BJ (cell line): ENCODE results near the gene IL2RG. TPM values are rescaled to one million over a fixed set of nuclear protein-coding genes. Genes with fewer than 3 reads are reported as not detected.

ENCODE experiments used
- CTCF ChIA-PET: fragments of 350-600 bp; formaldehyde crosslinking; extraction: SDS; loops from one replicate; lab custom pipeline; 2021; ENCODE audit warnings: antibody characterized with exemption, inconsistent platforms; lab: Yijun Ruan, JAX
- POLR2A ChIA-PET: fragments of 300-600 bp; sonication (Branson Sonifier 250); formaldehyde crosslinking; extraction: SDS; loops from one replicate; lab custom pipeline; 2021; ENCODE audit warnings: antibody characterized with exemption; lab: Charles Lee
- DNase-seq: peaks from one replicate; pipeline ENCODE4 v3.0.0-alpha.2; 2011; ENCODE audit warnings: low read depth
- H3K27me3 ChIP-seq: 2 replicates; pipeline ENCODE4 v1.6.0; 2011; ENCODE audit warnings: low read length; ENCODE audit not compliant: control insufficient read depth, insufficient read depth
- H3K36me3 ChIP-seq: 2 replicates; pipeline ENCODE4 v1.5.1; 2011; ENCODE audit warnings: low read length; ENCODE audit not compliant: control insufficient read depth, insufficient read depth
- H3K4me3 ChIP-seq: 2 replicates; pipeline ENCODE4 v1.5.1; 2011; ENCODE audit warnings: low read depth, mild to moderate bottlenecking, control low read depth, low read length
- CTCF ChIP-seq: IDR thresholded peaks from 2 replicates; pipeline ENCODE4 v1.5.1; 2011; ENCODE audit warnings: low read depth, mild to moderate bottlenecking, control low read depth, inconsistent platforms, low read length, moderate library complexity; ENCODE audit not compliant: insufficient read depth
- polyA plus RNA-seq: library from polyadenylated mRNA; depleted of rRNA; stranded (reverse); fragments of >200 nt; gene quantifications from 2 replicates; pipeline ENCODE4 v1.2.3, GENCODE V29; 2011

The IL2RG gene
- polyA plus RNA-seq, 1 experiment, result 0.13 TPM

- no peak for DNase-seq
- ChIA-PET CTCF (no interaction called here), POLR2A (no interaction called here)
- TF ChIP-seq CTCF, result no peak
- Histone ChIP-seq H3K4me3 (no peak overlapping the region), H3K36me3 (no peaks in the 10 kb centered on the region), H3K27me3 (no peaks in the 10 kb centered on the region)
Observed at GRCh38 chrX:71081330-71082123, 29.9 kb downstream of the IL2RG start.

- DNase-seq, result no peak
- POLR2A ChIA-PET, result no interaction called here
- Histone ChIP-seq H3K4me3 (no peak overlapping the region), H3K36me3 (no peaks in the 10 kb centered on the region), H3K27me3 (no peaks in the 10 kb centered on the region)
- CTCF ChIA-PET, result interaction anchor here (0.5 kb wide), 1 partner anchor 145 kb away, joined by 3 read pairs; no protein-coding TSS in a partner anchor
- no peak for TF ChIP-seq CTCF
Observed at GRCh38 chrX:71070531-71070930, 40.8 kb downstream of the IL2RG start.

GRCh38 chrX:71068044-71068918, 43.1 kb downstream of the IL2RG start, which contains the start of gene SNX12:
Gene SNX12, minus strand, starts transcription at chrX:71068334. Its CDS starts 28 bp downstream, at chrX:71068306.
- no peak for TF ChIP-seq CTCF
- ChIA-PET POLR2A (no interaction called here), CTCF (no interaction called here)
- Histone ChIP-seq H3K4me3 (peak within 1 kb of the TSS; percentile 70), H3K36me3 (no peaks in the 10 kb centered on the region), H3K27me3 (no peaks in the 10 kb centered on the region)
- peak; percentile 70 for DNase-seq

GRCh38 chrX:71067712-71068043, 43.7 kb downstream of the IL2RG start:
- TF ChIP-seq CTCF, result no peak
- POLR2A ChIA-PET, result no interaction called here
- H3K36me3 ChIP-seq, result no peaks in the 10 kb centered on the region
- H3K4me3 ChIP-seq, result peak overlapping the region; percentile 70
- H3K27me3 ChIP-seq, result no peaks in the 10 kb centered on the region
- CTCF ChIA-PET, result no interaction called here
- DNase-seq, result no peak

- ChIA-PET CTCF (no interaction called here), POLR2A (no interaction called here)
- Histone ChIP-seq H3K36me3 (no peaks in the 10 kb centered on the region), H3K27me3 (no peaks in the 10 kb centered on the region), H3K4me3 (peak overlapping the region; percentile 70)
- no peak for TF ChIP-seq CTCF
- no peak for DNase-seq
Observed at GRCh38 chrX:71067089-71067488, 44.3 kb downstream of the IL2RG start.
